Stimulated activated CD4-positive, alpha-beta T cell treated with anti-CD3 and anti-CD28 coated beads, TNF-alpha, amount 100 ng/mL, for 1 hour (primary cell): ENCODE results near the gene RCVRN.

Experiments
- DNase-seq, 3 donors: peaks; one replicate each; pipeline ENCODE4 v3.0.0-alpha.2; 2020; ENCODE audit warnings: low read depth in 3 of 3, low spot score in 1 of 3

Gene RCVRN

GRCh38 chr17:9859781-9860180 is 45.3 kb downstream of the RCVRN start:
- no peak for DNase-seq

GRCh38 chr17:9855036-9855435 is 50.0 kb downstream of the RCVRN start:
- no peak for DNase-seq

DNA sequence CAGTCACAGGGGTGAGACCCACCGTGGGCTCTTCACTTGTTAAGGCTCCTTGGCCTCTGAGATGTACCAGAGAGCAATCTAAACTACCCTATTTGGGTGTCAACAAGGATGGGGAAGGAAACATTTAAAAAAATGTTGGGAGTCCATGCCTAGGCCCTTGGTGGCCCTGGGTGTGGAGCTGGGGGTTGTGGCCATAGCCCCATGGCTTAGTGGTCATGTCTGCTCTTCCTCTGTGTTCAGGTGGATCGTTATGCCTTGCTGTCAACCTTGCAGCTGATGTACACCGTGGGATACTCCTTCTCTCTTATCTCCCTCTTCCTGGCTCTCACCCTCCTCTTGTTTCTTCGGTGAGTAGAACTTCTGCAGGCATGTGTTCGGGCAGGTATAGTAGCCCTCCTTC is 50.8 kb downstream of the RCVRN start:
- no peak for DNase-seq

GRCh38 chr17:9850151-9850550 is 54.9 kb downstream of the RCVRN start:
- DNase-seq = no peak
